Neural progenitor cell (in vitro differentiated cells): Measurements from ENCODE around the gene PFDN1. TPM values are rescaled to one million over a fixed set of nuclear protein-coding genes. Genes with fewer than 3 reads are reported as not detected.

Experiments used
- DNase-seq: peaks from one replicate; pipeline ENCODE4 v3.0.0-alpha.2; 2016; ENCODE audit warnings: low spot score
- H2AFZ ChIP-seq: fragments of 200-600 bp; sonication (generic); replicated peaks from 2 replicates; pipeline ENCODE4 v1.6.1; 2016; ENCODE audit warnings: antibody characterized with exemption
- H3F3A ChIP-seq: fragments of 200-600 bp; sonication (generic); 2 replicates; pipeline ENCODE4 v1.6.1; 2016; ENCODE audit warnings: antibody characterized with exemption, low read depth
- H3K27ac ChIP-seq: fragments of 200-600 bp; sonication (generic); 2 replicates; pipeline ENCODE4 v1.5.1; 2016; ENCODE audit warnings: mild to moderate bottlenecking
- H3K27me3 ChIP-seq: fragments of 200-600 bp; sonication (generic); 2 replicates; pipeline ENCODE4 v1.6.1; 2016; ENCODE audit warnings: mild to moderate bottlenecking, moderate library complexity
- H3K36me3 ChIP-seq: fragments of 200-600 bp; sonication (generic); 2 replicates; pipeline ENCODE4 v1.5.1; 2016
- H3K4me1 ChIP-seq: fragments of 200-600 bp; sonication (generic); 2 replicates; pipeline ENCODE4 v1.6.1; 2016; ENCODE audit warnings: mixed run types
- H3K4me2 ChIP-seq: fragments of 200-600 bp; sonication (generic); 2 replicates; pipeline ENCODE4 v1.6.1; 2016
- H3K4me3 ChIP-seq: fragments of 200-600 bp; sonication (generic); 2 replicates; pipeline ENCODE4 v1.5.1; 2016
- H3K79me2 ChIP-seq: fragments of 200-600 bp; sonication (generic); 2 replicates; pipeline ENCODE4 v1.6.1; 2016; ENCODE audit warnings: low read depth
- H3K9ac ChIP-seq: fragments of 200-600 bp; sonication (generic); 2 replicates; pipeline ENCODE4 v1.6.1; 2016
- H3K9me3 ChIP-seq: fragments of 200-600 bp; sonication (generic); 2 replicates; pipeline ENCODE4 v1.5.1; 2016; ENCODE audit warnings: low read depth
- H4K20me1 ChIP-seq: fragments of 200-600 bp; sonication (generic); 2 replicates; pipeline ENCODE4 v1.6.1; 2016; ENCODE audit warnings: low read depth
- H3K27ac Mint-ChIP-seq: 3 replicates; pipeline ENCODE4 v1.8.0; 2021; ENCODE audit warnings: mixed read lengths
- H3K27me3 Mint-ChIP-seq: 2 replicates; pipeline ENCODE4 v1.8.0; 2022; ENCODE audit warnings: low read depth, mild to moderate bottlenecking, inconsistent platforms, moderate library complexity, mixed read lengths; ENCODE audit not compliant: insufficient read depth
- H3K36me3 Mint-ChIP-seq: 3 replicates; pipeline ENCODE4 v1.8.0; 2021; ENCODE audit warnings: mixed read lengths
- H3K4me1 Mint-ChIP-seq: 3 replicates; pipeline ENCODE4 v1.8.0; 2021; ENCODE audit warnings: mixed read lengths
- H3K4me3 Mint-ChIP-seq: 3 replicates; pipeline ENCODE4 v1.8.0; 2021; ENCODE audit warnings: mild to moderate bottlenecking, moderate library complexity, mixed read lengths
- H3K9me3 Mint-ChIP-seq: 3 replicates; pipeline ENCODE4 v1.8.0; 2020; ENCODE audit warnings: mixed read lengths
- EZH2 ChIP-seq: fragments of 200-600 bp; sonication (generic); IDR thresholded peaks from 2 replicates; pipeline ENCODE4 v1.6.1; 2017; ENCODE audit warnings: antibody characterized with exemption, mild to moderate bottlenecking, moderate library complexity
- EZH2phosphoT487 ChIP-seq: fragments of 200-600 bp; sonication (generic); IDR thresholded peaks from 2 replicates; pipeline ENCODE4 v1.6.1; 2017; ENCODE audit warnings: antibody characterized with exemption
- total RNA-seq: library from RNA; depleted of rRNA; stranded (reverse); fragments of >200 nt; gene quantifications from 2 replicates; pipeline ENCODE4 v1.2.3, GENCODE V29; 2015; ENCODE audit warnings: low replicate concordance
- TF ChIP-seq, protein P1 (sequence below): fragments of 200-600 bp; sonication (generic); IDR thresholded peaks from 2 replicates; pipeline ENCODE4 v1.5.1; 2017; ENCODE audit warnings: antibody characterized with exemption, mild to moderate bottlenecking

Gene PFDN1
- total RNA-seq, 1 donor from 2014 or later, result 79.8 TPM

DNA sequence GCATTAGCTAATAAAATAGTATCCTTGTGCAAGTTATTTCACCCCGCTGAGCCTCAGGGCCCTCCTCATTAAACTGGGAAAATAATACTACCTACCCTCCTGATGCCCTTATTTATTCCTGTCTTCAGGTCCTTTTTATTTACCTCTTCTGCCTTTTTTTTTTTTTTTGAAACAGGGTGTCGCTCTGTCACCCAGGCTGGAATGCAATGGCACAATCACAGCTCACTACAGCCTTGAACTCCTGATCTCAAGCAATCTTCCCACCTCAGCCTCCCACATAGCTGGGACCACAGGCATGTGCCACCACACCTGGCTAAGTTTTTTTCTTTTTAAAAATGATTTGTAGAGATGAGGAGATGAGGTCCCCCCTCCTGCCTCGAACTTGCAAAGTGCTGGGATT lies 22.6 kb upstream of the PFDN1 start:
- Mint-ChIP-seq H3K4me1 (peaks cover 53% of the 10 kb centered on the region), H3K27me3 (peaks cover 5% of the 10 kb centered on the region), H3K4me3 (no peak overlapping the region), H3K9me3 (peaks cover 4% of the 10 kb centered on the region), H3K27ac (no peak overlapping the region), H3K36me3 (no peaks in the 10 kb centered on the region)
- TF ChIP-seq EZH2, result no peak
- TF ChIP-seq, protein P1, sequence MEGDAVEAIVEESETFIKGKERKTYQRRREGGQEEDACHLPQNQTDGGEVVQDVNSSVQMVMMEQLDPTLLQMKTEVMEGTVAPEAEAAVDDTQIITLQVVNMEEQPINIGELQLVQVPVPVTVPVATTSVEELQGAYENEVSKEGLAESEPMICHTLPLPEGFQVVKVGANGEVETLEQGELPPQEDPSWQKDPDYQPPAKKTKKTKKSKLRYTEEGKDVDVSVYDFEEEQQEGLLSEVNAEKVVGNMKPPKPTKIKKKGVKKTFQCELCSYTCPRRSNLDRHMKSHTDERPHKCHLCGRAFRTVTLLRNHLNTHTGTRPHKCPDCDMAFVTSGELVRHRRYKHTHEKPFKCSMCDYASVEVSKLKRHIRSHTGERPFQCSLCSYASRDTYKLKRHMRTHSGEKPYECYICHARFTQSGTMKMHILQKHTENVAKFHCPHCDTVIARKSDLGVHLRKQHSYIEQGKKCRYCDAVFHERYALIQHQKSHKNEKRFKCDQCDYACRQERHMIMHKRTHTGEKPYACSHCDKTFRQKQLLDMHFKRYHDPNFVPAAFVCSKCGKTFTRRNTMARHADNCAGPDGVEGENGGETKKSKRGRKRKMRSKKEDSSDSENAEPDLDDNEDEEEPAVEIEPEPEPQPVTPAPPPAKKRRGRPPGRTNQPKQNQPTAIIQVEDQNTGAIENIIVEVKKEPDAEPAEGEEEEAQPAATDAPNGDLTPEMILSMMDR, result no peak
- no peak for TF ChIP-seq EZH2phosphoT487
- Histone ChIP-seq H3K4me1 (peaks cover 19% of the 10 kb centered on the region), H3F3A (no peaks in the 10 kb centered on the region), H3K27me3 (no peaks in the 10 kb centered on the region), H2AFZ (no peak overlapping the region), H3K9ac (no peak overlapping the region), H3K36me3 (no peaks in the 10 kb centered on the region), H3K79me2 (no peaks in the 10 kb centered on the region), H3K4me3 (no peak overlapping the region), H3K27ac (no peak overlapping the region), H3K9me3 (no peaks in the 10 kb centered on the region), H3K4me2 (no peak overlapping the region), H4K20me1 (no peaks in the 10 kb centered on the region)
- no peak for DNase-seq

DNA sequence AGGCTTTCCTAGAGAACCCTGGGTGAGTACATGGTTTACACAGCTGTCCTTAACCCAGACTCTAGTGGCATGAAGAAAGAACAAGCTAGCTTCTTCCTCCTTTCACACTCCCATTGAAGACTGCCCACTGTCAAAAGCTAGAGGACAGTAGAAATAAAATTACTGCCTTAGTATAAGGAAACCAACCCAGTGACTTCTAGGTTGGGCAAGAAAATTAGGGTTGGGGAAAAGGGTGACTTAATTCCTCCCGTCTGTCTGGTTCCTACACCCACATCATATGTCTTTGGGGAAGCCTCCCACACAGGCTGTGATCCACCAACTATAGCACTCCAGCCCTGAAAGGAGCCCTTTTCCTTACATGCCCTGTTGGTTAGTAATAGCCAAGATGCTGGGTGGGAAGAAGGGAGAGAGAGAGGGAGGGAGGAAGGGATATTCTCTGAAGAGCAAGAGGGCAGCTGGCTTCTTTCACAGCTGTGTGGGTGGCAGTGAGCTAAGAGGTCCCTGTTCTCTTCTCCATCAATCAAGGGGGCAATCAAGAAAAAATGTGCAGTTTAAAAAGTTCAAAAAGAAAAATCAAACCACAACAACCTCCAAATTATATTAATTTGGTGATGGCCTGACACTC lies 21.8 kb upstream of the PFDN1 start:
- H3K9ac ChIP-seq, result no peak overlapping the region
- H4K20me1 ChIP-seq, result no peaks in the 10 kb centered on the region
- H3K4me1 Mint-ChIP-seq, result peaks cover 51% of the 10 kb centered on the region
- no peaks in the 10 kb centered on the region for H3K9me3 ChIP-seq
- H3K4me1 ChIP-seq, result peaks cover 19% of the 10 kb centered on the region
- no peaks in the 10 kb centered on the region for H3F3A ChIP-seq
- no peaks in the 10 kb centered on the region for H3K36me3 ChIP-seq
- H3K4me3 Mint-ChIP-seq, result no peak overlapping the region
- H3K27me3 Mint-ChIP-seq, result peaks cover 5% of the 10 kb centered on the region
- peaks cover 4% of the 10 kb centered on the region for H3K9me3 Mint-ChIP-seq
- no peak overlapping the region for H3K4me2 ChIP-seq
- H3K27ac Mint-ChIP-seq, result no peak overlapping the region
- H3K36me3 Mint-ChIP-seq, result no peaks in the 10 kb centered on the region
- H3K27me3 ChIP-seq, result no peaks in the 10 kb centered on the region
- no peaks in the 10 kb centered on the region for H3K79me2 ChIP-seq
- no peak for DNase-seq
- TF ChIP-seq, protein P1, result no peak
- TF ChIP-seq EZH2, result no peak
- TF ChIP-seq EZH2phosphoT487, result no peak
- no peak overlapping the region for H2AFZ ChIP-seq
- no peak overlapping the region for H3K27ac ChIP-seq
- H3K4me3 ChIP-seq, result no peak overlapping the region

DNA sequence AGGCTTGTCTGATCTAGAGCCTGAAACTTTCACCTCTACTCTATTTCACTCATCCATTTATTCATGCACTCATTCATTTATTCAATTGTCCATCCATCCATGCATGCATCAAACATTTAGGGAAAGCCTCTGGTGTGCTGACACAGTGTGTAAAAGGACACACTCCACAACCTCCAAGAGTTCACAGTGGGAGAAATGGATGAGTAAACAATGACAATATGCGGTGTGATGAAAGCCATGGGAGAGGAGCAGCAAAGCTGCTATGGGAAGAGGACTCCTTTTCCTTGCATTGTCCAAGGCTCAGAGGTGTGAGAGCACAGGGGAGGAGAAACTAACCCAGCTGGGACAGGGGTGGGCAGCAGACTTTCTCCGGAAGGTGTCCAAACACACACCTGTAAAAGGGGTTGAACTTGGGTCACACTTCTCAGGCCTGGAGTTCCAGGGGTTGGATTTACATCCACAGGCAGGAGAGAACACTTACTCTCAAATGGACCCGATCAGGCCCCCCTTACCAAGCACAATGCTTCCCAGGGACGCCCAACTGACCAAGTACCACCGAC lies 21.2 kb upstream of the PFDN1 start:
- Mint-ChIP-seq H3K27me3 (peaks cover 5% of the 10 kb centered on the region), H3K27ac (peak overlapping the region; percentile 75), H3K4me3 (no peak overlapping the region), H3K36me3 (no peaks in the 10 kb centered on the region), H3K9me3 (peaks cover 4% of the 10 kb centered on the region), H3K4me1 (peaks cover 47% of the 10 kb centered on the region)
- DNase-seq, result no peak
- Histone ChIP-seq H3F3A (no peaks in the 10 kb centered on the region), H3K27me3 (no peaks in the 10 kb centered on the region), H3K4me2 (no peak overlapping the region), H3K9me3 (no peaks in the 10 kb centered on the region), H3K4me1 (peaks cover 16% of the 10 kb centered on the region), H3K79me2 (no peaks in the 10 kb centered on the region), H2AFZ (no peak overlapping the region), H3K9ac (no peak overlapping the region), H4K20me1 (no peaks in the 10 kb centered on the region), H3K4me3 (no peak overlapping the region), H3K36me3 (no peaks in the 10 kb centered on the region), H3K27ac (no peak overlapping the region)
- TF ChIP-seq EZH2phosphoT487 (no peak), EZH2 (no peak)
- TF ChIP-seq, protein P1, result no peak
